Activated naive CD4-positive, alpha-beta T cell treated with Interleukin-2 at 50 U/mL for 16 hours (primary cell): ENCODE results near the gene PDIK1L.

Experiments used
- DNase-seq: peaks from one replicate; pipeline ENCODE4 v3.0.0-alpha.2; 2020

The PDIK1L gene

DNA sequence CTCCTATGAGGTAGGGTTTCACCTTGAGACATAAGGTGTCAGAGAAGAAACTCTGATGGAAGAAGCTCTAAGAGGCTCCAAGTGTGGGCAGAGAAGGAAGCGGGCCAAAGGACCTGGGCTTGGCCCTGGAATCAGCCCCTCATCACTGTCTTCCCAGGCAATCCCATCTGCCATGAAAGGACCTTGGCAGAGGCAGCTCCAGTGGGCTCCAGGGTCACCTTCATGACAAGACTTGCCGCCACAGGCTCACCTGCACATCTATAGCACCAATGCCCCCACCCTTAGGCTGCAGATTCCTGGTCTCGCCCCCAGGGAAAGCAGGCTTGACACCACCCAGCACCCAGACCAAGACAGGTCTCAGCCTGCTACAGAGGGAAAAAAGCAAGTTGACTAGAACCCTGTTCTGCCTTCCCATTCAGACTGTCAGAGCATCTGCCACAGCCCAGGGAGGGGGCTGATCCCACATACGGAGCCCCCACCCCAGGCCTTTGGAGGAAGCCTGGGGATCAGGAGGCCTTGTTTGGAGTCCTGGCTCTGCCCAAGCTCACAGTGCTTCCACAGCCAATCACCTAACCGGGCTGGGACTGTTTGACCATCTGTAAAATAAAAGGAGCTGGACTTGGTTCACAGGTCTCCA, 46.8 kb downstream of the PDIK1L start:
- no peak for DNase-seq

DNA sequence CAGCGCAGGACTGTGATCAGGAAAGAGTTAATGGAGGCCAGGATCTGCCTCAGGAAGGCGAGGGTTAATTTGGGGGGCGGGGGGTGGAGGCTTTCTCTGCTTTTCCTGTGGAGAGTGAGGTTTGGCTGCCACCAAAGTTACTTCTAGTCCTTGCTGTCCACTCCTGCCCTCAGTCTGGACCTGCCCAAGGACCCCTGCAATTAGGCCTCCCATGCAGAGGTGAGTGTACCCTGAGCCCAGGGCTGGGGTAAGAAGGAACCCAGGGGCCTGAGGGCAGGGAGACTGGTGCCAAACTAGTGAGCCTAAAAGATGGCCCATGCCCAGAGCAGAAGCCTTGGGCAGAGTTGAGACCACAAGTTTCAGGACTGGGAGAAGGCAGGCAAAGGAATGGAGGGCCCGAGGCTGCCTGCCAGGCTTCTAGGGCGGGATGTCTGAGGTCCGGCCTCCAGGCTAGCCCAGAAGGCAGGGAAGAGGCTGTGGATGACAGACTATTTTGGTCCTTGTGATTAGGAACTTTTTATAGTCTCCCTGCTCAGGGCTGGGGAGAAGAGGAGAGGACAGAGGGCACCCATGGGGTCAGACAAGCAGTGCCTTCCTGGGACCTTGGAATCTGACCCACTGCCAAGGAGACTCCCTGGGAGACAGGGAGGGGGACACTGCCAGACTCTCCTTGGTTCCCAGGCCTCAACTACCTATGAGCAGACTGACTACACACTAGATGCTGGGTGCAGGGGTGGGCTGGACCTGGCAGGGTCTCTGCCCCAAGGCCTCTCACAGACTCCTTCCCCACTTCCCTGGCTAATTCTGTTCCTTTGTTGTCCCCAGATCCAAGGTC, 47.5 kb downstream of the PDIK1L start, which contains the start of gene FAM110D:
Gene FAM110D (plus strand): TSS at position 172 of the 835 bp plus-strand sequence. CDS start 2,213 bp downstream, outside the sequence.
- no peak for DNase-seq

DNA sequence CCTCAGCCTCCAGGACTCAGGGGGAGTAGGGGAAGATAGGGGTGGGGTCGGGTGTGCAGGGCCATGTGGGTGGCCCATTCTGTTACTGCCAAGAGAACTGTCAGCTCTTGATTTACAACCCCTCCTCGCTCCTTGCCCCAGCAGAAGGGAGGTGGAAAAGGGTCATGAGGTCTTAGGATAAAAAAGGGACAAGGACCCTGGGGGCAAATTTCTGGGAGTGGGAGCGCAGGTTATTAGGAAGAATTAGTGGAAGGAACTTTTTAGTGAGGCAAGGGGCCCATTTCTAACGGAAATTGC, 48.1 kb downstream of the PDIK1L start:
- no peak for DNase-seq

DNA sequence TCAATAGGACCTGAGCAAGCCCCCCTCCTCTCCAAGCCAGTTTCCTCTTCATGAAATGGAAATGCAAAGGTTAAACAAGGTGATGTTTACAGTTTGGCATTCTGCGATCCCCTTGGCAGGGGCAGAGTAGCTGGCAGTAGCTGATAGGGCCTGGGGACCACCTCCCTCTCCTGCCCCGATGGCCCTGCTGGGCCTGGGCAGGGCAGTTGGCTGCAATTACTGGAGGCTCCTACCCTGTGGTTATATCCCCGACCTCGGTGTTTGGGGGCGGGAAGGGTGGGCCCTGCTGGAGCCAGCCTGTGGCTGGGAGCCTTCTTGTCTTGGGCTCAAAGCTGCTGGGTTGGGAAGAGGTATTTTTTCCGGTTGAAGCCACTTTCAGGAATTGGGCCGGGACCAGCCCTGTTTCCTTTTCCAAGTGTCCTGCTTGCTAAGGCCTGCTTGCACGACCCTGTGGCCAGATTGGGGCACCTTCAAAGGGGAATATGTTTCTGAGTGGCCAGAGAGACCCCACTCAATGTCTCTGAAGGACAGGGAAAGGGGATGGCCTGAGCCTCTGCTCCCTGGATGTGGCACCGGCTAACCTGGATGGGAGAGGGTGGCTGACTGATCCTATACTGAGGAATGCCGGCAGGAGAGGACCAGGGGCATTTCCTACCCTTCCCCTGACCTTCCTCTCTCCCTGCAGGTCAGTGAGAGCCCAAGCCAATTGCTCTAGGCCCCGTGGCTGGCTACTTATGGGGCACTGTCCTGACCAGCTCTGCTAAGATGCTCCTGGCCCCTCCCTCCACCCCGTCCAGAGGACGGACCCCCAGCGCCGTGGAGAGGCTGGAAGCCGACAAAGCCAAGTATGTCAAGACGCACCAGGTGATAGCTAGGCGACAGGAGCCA, 49.1 kb downstream of the PDIK1L start:
- DNase-seq, result no peak

DNA sequence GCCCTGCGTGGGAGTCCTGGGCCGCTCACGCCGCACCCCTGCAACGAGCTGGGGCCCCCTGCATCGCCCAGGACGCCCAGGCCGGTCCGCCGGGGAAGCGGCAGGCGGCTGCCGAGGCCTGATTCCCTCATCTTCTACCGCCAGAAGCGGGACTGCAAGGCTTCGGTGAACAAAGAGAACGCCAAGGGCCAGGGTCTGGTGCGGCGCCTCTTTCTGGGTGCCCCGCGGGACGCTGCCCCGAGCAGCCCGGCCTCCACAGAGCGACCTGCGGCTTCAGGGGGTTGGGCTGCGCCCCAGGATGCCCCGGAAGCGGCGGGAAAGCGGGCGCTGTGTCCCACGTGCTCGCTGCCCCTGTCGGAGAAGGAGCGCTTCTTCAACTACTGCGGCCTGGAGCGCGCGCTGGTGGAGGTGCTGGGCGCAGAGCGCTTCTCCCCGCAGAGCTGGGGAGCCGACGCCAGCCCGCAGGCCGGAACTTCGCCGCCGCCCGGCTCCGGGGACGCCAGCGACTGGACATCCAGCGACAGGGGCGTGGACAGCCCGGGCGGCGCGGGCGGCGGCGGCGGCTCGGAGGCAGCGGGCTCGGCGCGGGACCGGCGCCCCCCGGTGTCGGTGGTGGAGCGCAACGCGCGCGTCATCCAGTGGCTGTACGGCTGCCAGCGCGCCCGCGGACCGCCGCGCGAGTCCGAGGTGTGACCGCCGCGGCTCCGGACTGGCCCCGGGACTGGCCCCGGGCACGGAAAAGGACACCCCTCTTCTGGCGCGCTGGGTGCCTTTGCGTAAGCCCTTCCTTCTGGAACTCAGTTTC, 50.0 kb downstream of the PDIK1L start:
- peak; percentile 44 for DNase-seq

DNA sequence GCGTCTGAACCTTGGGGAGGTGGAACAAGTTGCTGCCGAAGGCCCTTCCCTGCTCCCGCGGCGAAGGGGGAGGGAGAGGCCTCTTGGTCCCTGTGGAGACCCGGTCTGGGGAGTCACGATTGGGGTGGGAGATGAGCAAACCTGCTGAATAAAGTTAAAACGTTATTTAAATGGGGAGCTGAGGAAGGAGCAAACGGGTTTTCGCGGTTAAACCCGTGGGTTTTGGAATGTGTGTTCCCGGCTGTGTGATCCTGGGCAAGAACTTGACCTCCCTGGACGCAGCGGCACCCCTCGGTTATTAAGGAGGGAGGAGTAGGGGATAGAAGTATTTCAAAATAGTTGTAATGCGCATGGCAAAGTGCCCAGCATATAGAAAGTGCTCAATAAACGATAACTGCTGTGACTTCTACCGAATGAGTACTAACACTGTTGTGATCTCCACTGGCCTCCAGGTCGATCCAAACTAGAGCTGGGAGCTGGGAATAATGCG, 50.6 kb downstream of the PDIK1L start:
- DNase-seq, result no peak

DNA sequence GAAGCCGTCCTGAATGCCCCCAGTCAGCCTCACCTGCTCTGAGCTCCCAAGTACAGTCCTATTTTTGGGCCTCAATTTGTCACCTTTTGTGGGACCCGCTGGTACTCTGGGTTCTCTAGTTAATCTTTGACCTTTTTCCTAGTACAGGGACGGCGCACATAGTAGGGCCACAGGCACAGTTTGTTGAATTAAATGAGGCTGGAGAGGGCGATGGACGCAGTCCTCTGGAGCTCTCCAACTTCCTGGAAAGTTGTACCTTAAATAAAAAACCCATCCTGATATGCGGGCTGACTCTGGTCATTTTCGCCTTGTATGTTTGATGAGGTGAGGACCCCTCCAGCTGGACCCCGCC, 52.0 kb downstream of the PDIK1L start:
- DNase-seq, result no peak

DNA sequence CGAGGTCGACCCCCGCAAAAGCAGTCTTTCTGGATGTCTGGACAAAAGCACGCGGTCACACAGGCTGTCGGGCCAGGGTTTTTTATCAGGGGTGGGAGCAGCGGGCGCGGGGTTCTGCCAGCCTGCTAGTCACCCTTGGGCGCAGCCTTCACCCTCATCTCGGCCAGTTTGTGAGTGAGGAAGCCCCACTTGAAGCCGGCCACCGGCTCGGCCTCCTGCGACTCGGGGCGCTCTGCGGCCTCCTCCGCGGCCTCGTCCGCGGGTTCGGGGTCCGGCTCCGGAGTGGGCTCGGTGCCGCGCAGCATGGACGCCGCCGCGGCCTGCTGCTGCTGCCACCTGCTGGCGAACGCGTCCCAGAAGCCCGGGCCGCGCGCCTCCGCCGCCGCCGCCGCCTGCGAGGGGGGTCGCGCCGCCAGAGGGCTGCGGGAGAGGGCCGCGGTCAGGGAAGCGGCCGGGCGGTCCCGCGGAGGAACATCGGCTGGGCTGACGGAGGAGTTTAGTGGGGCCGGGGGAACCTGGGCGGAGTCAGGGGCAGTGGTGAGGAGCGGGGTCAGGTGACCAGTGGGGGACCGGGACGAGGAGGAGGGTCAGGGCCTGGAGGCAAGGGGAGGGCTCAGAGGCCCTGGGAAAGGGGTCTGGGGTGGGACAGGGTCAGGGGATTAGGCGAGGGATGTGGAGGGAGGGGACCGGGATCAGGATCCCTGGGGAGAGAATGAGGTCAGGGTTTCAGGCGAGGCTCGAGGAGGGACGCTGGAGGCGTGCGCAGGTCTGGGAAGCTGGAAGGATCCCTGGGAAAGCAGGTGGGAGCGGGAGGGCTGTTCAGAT, 52.6 kb downstream of the PDIK1L start:
- peak; percentile 59 for DNase-seq

DNA sequence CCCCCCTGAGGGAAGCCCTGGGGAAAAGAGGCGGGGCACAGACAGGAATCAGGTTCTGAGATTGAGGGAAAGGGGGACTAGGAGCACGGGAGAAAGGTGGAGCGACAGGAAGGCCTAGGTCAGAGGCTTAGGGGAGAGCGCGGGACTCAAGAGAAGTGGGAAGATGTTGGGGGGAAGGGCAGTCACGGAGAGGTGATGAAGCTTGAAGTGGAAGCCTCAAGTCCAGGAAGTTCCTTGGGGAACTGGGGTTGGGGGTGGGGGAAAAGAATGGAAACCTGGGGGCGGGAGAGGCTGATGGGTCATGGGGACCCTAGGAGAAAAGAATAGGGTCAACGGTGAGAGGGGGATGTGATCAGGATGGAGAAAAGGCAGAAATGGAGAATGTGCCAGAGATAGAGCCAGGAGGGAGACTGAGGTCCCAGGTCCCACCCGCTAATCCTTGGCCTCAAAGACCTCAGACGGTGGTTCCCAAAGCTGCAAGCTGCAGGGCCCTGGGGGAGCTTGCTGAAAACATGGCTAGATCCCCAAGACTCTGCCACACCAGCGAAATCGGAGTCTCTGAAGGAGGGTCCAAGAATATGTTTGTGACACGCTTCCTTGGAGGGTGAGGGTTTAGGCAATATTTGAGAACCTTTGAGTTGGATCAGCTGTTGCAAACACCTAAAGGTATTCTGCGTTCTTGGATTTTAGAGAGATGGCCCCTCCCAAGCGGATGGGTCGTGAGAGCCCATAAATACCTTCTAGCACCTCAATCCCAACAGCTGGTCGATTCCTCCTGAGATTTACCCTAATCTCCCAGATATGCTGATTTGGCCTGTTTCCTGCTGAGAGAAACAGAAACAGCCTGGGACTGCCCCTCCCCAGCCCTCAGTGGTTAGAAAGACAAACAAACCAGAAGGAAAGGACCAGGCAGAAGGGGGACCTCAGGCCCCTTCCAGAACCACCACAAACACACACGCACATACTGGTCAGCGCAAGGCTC, 53.5 kb downstream of the PDIK1L start:
- no peak for DNase-seq

DNA sequence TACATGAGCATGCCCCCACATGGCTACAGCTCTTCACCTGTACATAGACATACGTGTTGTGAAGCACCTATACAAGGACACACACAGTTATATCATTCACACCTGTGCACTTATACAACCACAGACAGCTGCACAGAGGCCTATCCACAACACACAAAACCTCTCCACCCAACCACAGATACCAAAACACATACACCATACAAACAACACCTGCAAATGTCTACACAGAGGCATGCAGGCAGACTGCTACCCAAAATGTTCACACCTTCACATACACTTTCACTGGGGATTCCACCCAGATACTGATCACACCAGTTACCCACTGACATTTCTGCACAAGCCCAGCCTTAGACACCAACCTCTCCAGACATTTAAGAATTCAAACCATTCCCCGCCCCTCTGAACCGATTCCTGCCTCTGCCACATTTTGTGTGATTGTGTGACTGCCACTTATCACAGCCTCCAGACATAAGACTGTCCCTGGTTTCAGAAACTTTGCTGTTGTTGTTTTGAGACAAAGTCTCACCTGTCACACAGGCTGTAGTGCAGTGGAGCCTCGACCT, 55.2 kb downstream of the PDIK1L start:
- DNase-seq, result no peak

DNA sequence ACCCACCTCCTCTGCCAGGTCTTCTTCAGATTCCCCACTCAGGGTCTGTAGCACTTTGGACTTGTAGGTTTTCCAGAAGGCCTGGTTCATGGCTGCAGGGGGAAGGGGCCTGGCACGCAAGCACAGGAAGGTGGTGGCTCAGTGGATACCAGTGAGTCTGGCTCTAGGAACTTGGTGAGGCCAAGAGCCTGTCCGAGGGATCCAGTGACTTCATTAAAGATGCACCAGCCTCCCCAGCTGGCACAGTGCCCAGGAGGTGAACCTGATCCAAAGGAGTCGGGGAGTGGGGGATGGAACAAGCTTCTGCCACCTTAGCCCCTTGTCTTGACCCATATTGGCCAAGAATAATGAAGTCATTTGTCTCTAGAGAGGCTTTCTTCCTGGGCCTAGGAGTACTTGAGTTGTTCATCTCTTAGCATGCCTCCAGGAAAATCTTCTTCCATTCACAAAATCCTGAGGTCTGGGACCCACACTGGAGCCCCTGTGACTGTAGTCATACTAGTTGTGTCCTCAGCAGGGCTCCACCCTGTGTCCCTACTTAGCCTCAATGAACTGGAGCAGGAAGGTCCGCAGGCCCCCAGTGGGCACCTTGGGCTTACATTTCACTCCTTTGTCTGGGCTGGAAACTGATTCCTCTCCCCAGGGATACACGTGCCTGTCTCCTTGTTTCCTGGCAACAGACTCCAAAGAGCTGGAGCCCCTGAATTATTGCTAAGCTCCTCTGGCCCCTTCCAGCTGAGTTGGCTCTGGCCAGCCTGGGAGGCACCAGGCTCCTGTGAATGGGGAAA, 57.0 kb downstream of the PDIK1L start, which contains the start of gene C1orf232:
Gene C1orf232 (minus strand): TSS at position 554 of the 788 bp plus-strand sequence. CDS start 464 bp downstream, at position 90.
- DNase-seq, result no peak

DNA sequence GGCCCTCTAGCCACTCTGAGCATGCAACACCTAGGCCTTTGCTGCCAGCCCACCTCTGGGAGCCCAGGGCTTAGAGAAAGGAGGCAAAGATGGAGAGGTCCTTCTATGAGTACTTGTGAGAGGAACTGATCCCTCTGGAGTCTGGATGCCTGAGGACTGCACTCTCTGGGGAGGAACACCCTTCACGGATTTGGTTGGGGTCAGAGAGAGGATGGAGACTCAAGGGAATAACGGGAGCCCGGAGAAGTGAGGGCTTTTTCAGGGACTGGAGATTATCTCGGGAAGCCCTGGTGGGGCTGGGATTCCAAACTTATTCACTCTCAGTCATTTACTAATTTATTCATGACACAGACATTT, 57.6 kb downstream of the PDIK1L start:
- no peak for DNase-seq

DNA sequence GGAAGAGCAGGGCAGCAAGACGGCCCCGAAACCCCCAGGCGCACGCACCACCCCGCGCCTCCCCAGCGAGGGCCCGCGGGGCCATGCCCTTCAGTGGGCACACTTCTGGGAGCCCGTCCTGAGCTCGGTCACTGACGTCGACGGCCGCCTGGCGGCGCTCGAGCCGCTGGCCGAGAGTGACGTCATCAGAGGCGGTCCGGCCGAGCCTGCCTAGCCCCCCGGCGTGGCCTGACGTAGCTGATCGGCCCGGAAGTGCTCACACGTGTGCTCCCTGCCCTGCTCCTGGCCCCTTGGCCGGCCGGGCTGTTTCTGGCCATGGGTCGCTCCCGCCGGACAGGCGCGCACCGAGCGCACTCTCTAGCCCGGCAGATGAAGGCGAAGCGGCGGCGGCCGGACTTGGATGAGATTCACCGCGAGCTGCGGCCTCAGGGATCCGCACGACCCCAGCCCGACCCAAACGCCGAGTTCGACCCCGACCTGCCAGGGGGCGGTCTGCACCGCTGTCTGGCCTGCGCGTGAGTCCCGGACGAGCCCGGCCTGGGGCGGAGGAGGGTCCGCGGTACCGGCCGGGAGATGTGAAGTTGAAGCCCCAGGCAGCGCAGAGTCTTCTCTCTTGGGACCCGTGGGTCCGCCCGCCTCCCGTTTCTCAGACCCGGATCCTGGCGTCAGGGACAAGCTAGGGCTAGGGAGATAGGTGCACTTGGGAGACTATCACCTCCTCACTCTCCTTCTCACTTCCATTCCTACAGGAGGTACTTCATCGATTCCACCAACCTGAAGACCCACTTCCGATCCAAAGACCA, 58.2 kb downstream of the PDIK1L start, which contains the start of gene ZNF593:
Gene ZNF593 (plus strand): TSS at position 240 of the 803 bp plus-strand sequence. CDS start 76 bp downstream, at position 316.
- peak; percentile 89 for DNase-seq

DNA sequence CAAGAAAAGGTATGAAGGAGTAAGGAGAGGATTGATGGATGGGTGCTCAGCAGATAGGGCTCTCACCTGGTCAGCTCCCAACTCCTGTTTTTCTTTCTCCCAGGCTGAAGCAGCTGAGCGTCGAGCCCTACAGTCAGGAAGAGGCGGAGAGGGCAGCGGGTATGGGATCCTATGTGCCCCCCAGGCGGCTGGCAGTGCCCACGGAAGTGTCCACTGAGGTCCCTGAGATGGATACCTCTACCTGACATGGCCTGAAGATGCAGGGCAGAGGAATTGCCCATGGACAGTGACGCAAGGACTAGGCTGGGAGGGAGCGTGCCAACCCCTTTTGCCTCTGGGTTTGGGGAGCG, 58.8 kb downstream of the PDIK1L start:
- DNase-seq, result no peak

DNA sequence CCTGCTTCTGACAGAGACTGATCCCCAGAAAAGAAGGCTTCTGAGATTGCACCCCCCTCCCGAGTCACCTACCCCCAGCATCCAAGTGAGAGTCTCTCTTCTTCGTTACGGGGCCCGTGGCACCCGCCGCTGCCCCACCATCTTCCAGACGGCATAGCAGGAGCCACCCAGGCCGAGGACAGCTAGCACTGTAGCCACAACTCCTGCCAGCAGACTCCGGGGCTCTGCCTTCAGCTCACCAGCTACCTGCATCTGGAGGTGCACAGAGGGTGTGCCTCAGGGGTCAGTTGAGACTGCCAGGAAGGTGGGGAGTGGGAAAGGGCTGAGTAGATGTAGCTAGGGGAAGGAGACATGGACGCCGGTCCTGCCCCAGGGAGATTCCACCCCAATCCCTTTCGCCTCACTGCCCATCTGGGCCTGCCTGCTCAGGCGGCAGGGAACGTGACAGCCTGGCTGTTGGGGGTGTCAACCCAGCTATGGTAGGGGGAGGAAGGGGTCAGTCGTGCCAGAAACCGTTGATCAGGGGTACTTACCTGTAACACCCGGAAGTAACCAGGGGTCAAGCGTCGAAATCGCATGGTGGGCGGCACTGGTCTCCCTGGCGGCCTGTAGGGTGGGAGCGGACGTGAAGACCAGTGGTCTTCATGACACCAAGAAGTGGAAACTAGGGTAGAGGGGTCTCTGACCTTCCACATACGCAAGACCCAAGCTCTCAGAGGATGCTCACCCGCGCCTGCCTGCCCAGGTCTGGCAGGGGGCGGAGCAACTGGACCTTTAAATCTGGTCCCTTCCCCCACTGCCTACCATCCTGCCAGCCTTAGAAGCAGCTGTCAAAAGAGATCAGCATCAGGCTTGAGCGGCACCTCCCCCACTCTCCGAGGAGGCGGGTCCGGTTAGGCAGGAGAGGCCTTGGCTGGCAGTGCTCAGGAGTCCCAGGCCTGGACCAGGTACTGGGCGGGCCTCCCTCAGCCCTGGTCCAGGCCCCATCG, 59.8 kb downstream of the PDIK1L start, which contains the start of gene ZNF593OS:
Gene ZNF593OS (minus strand): TSS at position 749 of the 989 bp plus-strand sequence. CDS start 171 bp downstream, at position 578.
- no peak for DNase-seq
